ENCODE results near the gene PDCD1.

The PDCD1 gene

GRCh38 chr2:241865416-241865956, 6.8 kb upstream of the PDCD1 start:
- no peak for DNase-seq (ENCODE audit: low read depth)

- DNase-seq (ENCODE audit: low read depth), result no peak
These were observed 6.1 kb upstream of the PDCD1 start for GRCh38 chr2:241864850-241865213.

- no peak for DNase-seq (ENCODE audit: low read depth)
These were observed 5.6 kb upstream of the PDCD1 start for GRCh38 chr2:241864168-241864849.

GRCh38 chr2:241863536-241863954, 4.9 kb upstream of the PDCD1 start:
- peak; percentile 44 for DNase-seq (ENCODE audit: low read depth)

GRCh38 chr2:241862775-241863535, 4.3 kb upstream of the PDCD1 start:
- DNase-seq (ENCODE audit: low read depth), result no peak

GRCh38 chr2:241862093-241862492, 3.4 kb upstream of the PDCD1 start:
- DNase-seq (ENCODE audit: low read depth), result no peak

- DNase-seq (ENCODE audit: low read depth), result no peak
These were observed 2.6 kb upstream of the PDCD1 start for GRCh38 chr2:241861264-241861663.

- no peak for DNase-seq (ENCODE audit: low read depth)
These were observed 1.7 kb upstream of the PDCD1 start for GRCh38 chr2:241860184-241861078.

GRCh38 chr2:241859436-241860183, 916 bp upstream of the PDCD1 start:
- peak; percentile 58 for DNase-seq (ENCODE audit: low read depth)

GRCh38 chr2:241859017-241859435, 332 bp upstream of the PDCD1 start:
- no peak for DNase-seq (ENCODE audit: low read depth)

GRCh38 chr2:241857572-241858121, 1.0 kb downstream of the PDCD1 start:
- no peak for DNase-seq (ENCODE audit: low read depth)

GRCh38 chr2:241857041-241857541, 1.6 kb downstream of the PDCD1 start:
- DNase-seq (ENCODE audit: low read depth), result no peak

- DNase-seq (ENCODE audit: low read depth), result no peak
These were observed 2.7 kb downstream of the PDCD1 start for GRCh38 chr2:241855888-241856422.

- no peak for DNase-seq (ENCODE audit: low read depth)
These were observed 3.3 kb downstream of the PDCD1 start for GRCh38 chr2:241855245-241855887.

- no peak for DNase-seq (ENCODE audit: low read depth)
These were observed 4.1 kb downstream of the PDCD1 start for GRCh38 chr2:241854342-241855244.

- no peak for DNase-seq (ENCODE audit: low read depth)
These were observed 4.9 kb downstream of the PDCD1 start for GRCh38 chr2:241853651-241854341.

- DNase-seq (ENCODE audit: low read depth), result no peak
These were observed 5.6 kb downstream of the PDCD1 start for GRCh38 chr2:241852981-241853631.
